ENCODE data around the gene ARCN1. TPM values are rescaled to one million over a fixed set of nuclear protein-coding genes. Genes with fewer than 3 reads are reported as not detected.

ARCN1 gene
- total and polyA plus RNA-seq, 9 of the 15 experiments (the other 6 are each of a cell fraction or from before 2014, with no cell fraction given), result 30.0 to 224 (median 76.4) TPM

GRCh38 chr11:118530683-118531596 lies 41.3 kb upstream of the ARCN1 start, which contains the start of gene TMEM25 (continued):
- 0 out of 2 replicates have a peak, but pooled peaks have one; percentile 58 for TF ChIP-seq LARP7 (IDR thresholded peaks at IDR 0.05)
- no peak for TF ChIP-seq SIX5 (IDR thresholded peaks at IDR 0.05; ENCODE audit: borderline replicate concordance in 1 of 2, insufficient read depth in 1 of 2, low read depth in 1 of 2, low read length in 2 of 2)
- peak; percentile 52 to 78 for TF ChIP-seq MNT (conservative IDR thresholded peaks at IDR 0.05)
- no peak for TF ChIP-seq TRIM24 (IDR thresholded peaks at IDR 0.05)
- TF ChIP-seq ZNF609 (CRISPR knock-in tag; IDR thresholded peaks at IDR 0.05; ENCODE audit: borderline replicate concordance), result no peak; the same call in 1 of the 2 replicates
- no peak for TF ChIP-seq ZFP1 (CRISPR knock-in tag; IDR thresholded peaks at IDR 0.05)
- no peak for TF ChIP-seq ZBTB40 (IDR thresholded peaks at IDR 0.05)
- no peak for TF ChIP-seq ZBTB40 (CRISPR knock-in tag; IDR thresholded peaks at IDR 0.05)
- peak; percentile 32 to 75; a peak in 3 of 4 replicates for TF ChIP-seq SIN3A (IDR thresholded peaks at IDR 0.05; ENCODE audit: borderline replicate concordance in 2 of 2, control insufficient read depth in 1 of 2, low read depth in 2 of 2, low read length in 2 of 2)
- TF ChIP-seq EGR1 (conservative IDR thresholded peaks at IDR 0.05), result peak; percentile 71

All from K562 (cell line).